ENCODE results near the gene IL36G. TPM values are rescaled to one million over a fixed set of nuclear protein-coding genes. Genes with fewer than 3 reads are reported as not detected.

The IL36G gene
- total and polyA plus RNA-seq, 9 of the 15 experiments (the other 6 are each of a cell fraction or from before 2014, with no cell fraction given): not detected

- peak; percentile 85 for TF ChIP-seq CEBPB (tag; IDR thresholded peaks at IDR 0.05)
- peak; percentile 29; the same call in 1 of the 2 replicates for TF ChIP-seq RB1 (IDR thresholded peaks at IDR 0.05; ENCODE audit: low read depth)
- TF ChIP-seq MAZ (CRISPR knock-in tag; conservative IDR thresholded peaks at IDR 0.05 in 1 of 2, IDR thresholded peaks at IDR 0.05 in 1 of 2): peak; percentile 21 to 35; a peak in 1 of 4 replicates
- TF ChIP-seq CREM (IDR thresholded peaks at IDR 0.05; ENCODE audit: low read depth): 0 out of 2 replicates have a peak, but pooled peaks have one; percentile 17
- TF ChIP-seq ARID1B (IDR thresholded peaks at IDR 0.05): no peak
- TF ChIP-seq CBX3 (IDR thresholded peaks at IDR 0.05; ENCODE audit: borderline replicate concordance in 1 of 2, low read length in 2 of 2): 0 out of 3 replicates have a peak, but pooled peaks of 1 of the 2 experiments have one; percentile 10
- TF ChIP-seq NR2C1 (IDR thresholded peaks at IDR 0.05): no peak
- no peak for TF ChIP-seq NR2C1 (tag; IDR thresholded peaks at IDR 0.05)
- TF ChIP-seq ARNT (IDR thresholded peaks at IDR 0.05): peak in 1 of 2 experiments; percentile 51; a peak in 1 of 4 replicates
- no peak for TF ChIP-seq ZNF395 (CRISPR knock-in tag; IDR thresholded peaks at IDR 0.05)
- peak; percentile 70 to 78 for TF ChIP-seq RAD21 (CRISPR knock-in tag; conservative IDR thresholded peaks at IDR 0.05 in 1 of 2, IDR thresholded peaks at IDR 0.05 in 1 of 2)
- no peak for TF ChIP-seq RFX1 (IDR thresholded peaks at IDR 0.05)
- 0 out of 2 replicates have a peak, but pooled peaks have one; percentile 16 for TF ChIP-seq ELF2 (CRISPR knock-in tag; IDR thresholded peaks at IDR 0.05)
- 0 out of 4 replicates have a peak, but pooled peaks of 1 of the 2 experiments have one; percentile 19 for TF ChIP-seq FOXK2 (conservative IDR thresholded peaks at IDR 0.05 in 1 of 2, IDR thresholded peaks at IDR 0.05 in 1 of 2; ENCODE audit: low read depth in 2 of 2)
- TF ChIP-seq SMC3 (conservative IDR thresholded peaks at IDR 0.05; ENCODE audit: insufficient read depth, low read depth, low read length): peak; percentile 75
These were observed 19.2 kb upstream of the IL36G start (continued) for GRCh38 chr2:112958428-112959108.

All from K562 (cell line).